K562 (cell line): ENCODE results near the gene FOXJ3.

Source experiments
- HDGF ChIP-seq: fragments of 450-650 bp; IDR thresholded peaks from 2 replicates; pipeline ENCODE4 v1.6.1; 2016
- NFATC3 ChIP-seq: fragments of 450-650 bp; IDR thresholded peaks from 2 replicates; pipeline ENCODE4 v1.6.1; 2017; ENCODE audit warnings: mild to moderate bottlenecking

DNA sequence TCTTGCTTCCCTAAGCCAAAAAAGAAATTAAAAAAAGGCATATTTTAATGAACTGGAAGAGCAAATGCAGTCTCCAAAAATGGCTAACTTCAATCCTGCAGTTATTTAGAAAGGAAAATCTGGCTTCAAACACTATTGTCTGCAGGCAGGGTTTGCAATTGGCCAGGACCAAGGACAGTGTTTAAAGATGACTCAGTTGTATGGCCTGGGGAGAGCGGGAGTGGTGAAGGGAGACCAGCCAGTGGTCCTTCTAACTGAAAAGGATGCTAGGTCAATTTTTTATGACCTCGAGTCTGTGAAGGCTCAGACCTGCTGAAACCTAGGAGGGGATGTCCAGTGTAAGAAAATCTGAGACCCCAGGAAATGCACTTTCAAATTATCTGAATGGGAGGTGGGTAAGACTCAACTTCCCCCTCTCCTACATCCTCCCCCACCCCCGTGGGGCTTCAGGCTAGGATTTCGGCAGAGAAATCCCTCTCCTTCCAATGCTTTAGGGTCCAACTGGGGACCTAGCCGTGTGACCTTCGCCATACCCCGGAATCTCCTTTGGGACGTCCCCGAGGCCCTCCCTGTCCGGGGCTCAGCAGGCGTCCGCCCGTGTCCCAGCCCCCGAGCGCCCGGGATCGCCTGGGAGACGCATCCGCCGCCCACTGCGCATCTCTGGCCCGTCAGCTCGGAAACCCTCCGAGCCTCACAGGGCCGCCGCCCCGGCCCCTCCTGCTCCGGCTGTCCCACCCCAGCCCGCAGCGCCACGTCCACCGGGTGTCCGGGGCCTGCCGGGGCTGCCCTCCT lies 45.0 kb upstream of the FOXJ3 start:
- no peak for TF ChIP-seq HDGF
- no peak for TF ChIP-seq NFATC3
